IPS-18c (cell line): ENCODE measurements around the gene SPR.
"Not testable (repeated sequence)": the region's sequence is repeated elsewhere in the genome, so short reads cannot be mapped to it uniquely, and the experiment has no call there.

Experiments
- H3K4me3 ChIP-seq: 2 replicates; pipeline ENCODE4 v1.7.0; 2013; ENCODE audit warnings: low read depth, mild to moderate bottlenecking, low read length, moderate library complexity; ENCODE audit not compliant: insufficient read depth
- H3K9me3 ChIP-seq: one replicate; pipeline ENCODE4 v1.6.1; 2013; ENCODE audit warnings: mild to moderate bottlenecking, low read length, moderate library complexity; ENCODE audit not compliant: control insufficient read depth, insufficient read depth

The SPR gene

DNA sequence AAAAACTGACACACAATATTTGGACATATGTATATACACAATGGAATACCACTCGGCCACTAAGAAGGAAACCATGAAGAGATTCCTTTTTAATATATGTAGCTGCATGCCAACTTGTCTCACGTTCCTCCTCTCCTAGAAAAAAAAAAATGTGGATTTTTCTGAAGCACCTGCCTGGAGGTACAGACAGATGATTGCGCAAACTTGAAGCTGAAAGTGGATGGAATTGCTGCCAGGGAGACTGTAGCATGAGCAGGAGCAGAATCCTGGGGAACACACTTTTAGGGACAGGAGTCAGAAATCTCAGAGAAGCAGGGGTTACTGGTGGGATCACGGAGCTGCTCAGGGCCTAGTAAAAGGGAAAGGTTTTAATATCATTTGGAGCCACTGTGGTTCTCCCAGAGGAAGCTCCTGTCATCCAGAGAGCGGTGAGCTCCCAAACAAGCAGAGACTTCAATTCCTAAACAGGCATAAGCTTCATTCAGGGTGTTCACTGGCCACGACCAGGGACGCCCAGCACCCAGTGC lies 640 bp upstream of the SPR start:
- Histone ChIP-seq H3K9me3 (no peaks in the 10 kb centered on the region), H3K4me3 (peak overlapping the region; percentile 73)

GRCh38 chr2:72887740-72888437 lies 681 bp downstream of the SPR start:
- Histone ChIP-seq H3K4me3 (peak overlapping the region; percentile 73), H3K9me3 (no peaks in the 10 kb centered on the region)

DNA sequence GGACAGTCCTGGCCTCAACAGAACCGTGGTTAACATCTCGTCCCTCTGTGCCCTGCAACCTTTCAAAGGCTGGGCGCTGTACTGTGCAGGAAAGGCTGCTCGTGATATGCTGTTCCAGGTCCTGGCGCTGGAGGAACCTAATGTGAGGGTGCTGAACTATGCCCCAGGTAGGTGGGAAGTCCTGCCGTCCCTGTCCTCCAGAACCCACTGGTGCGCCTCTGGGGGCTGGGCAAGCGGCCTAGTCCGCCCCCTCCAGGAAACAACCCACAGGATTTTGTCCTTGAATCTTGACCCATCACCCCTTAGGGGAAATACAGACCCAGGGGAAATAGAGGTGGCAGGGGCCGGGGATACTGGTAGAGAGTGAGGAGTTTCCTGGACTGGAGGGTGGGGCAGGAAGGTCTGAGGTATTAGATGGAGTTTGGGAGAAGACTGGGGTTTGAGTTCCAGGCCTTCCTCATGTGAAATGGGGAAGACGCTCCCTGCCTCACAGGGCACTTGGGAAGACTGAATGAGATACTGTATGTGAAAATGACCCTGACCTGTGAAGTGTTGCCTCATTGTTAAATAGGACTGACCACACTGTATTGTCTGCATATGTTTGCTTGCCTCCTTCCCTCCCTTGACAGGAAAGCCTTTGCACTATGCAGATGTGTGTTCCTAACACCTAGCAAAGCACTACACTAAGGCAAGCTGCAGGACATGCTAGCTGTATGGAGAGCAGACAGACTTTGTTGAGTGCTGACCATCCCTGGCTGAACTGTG lies 1.4 kb downstream of the SPR start:
- no peaks in the 10 kb centered on the region for H3K9me3 ChIP-seq
- H3K4me3 ChIP-seq: no peak overlapping the region

GRCh38 chr2:72889991-72890390 lies 2.8 kb downstream of the SPR start:
- H3K9me3 ChIP-seq: no peaks in the 10 kb centered on the region
- no peak overlapping the region for H3K4me3 ChIP-seq

DNA sequence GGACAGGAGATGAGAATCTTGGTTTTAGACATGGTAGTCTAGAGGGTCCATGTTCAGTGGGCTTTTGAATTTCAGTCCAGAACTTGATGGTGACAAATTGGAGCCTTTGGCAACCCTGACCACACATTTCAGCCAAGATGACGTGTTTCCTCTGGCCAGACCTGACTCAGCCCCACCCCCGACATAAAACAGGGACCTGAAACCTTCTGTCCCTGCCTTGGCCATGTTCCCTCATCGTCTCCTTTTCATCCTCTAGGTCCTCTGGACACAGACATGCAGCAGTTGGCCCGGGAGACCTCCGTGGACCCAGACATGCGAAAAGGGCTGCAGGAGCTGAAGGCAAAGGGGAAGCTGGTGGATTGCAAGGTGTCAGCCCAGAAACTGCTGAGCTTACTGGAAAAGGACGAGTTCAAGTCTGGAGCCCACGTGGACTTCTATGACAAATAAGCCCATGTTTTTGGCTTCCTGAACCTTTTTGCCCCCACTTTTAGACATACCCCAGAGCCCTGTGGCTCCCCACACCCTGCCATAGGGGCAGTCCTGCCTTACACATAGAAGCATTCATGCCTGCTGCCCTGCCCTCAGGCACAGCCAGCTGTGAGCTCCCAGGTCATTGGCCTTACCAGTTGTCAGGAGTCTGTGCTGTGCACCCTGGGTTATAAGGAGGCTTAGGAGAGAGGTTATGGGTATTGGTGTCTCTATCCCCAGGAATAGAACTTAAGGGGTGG lies 4.0 kb downstream of the SPR start:
- Histone ChIP-seq H3K9me3 (no peaks in the 10 kb centered on the region), H3K4me3 (no peak overlapping the region)

DNA sequence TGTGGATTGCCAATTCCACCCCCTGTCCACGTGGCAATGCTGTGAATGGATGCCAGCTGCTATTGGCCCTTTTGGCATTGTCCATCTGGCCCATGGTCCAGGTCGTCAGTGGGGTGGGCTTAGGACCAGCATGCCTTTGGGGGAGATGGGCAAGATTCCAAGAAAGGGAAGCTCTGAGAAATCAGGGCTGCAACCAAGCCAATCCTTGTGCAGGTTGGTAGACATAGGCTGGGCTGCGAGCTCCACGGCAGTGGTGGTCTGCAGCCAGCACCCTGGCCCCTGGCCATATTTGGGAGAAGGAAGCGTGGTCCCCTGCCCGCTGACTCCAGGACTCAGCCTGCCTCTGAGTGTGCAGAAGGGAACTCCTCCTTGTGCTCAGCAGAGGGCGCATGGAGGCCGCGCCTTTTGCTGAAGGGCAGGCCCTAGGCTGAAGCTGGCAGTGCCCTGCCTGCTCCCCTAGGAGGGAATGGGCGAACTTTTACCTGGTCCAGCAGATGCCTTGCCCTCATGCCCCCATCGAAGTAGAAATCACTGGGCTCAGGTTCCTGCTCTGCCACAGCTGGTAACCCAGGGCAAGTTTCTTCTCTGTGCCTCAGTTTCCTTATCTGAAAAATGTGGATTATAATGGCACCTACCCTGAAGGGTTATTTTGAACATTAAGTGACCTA lies 5.4 kb downstream of the SPR start:
- no peaks in the 10 kb centered on the region for H3K9me3 ChIP-seq
- no peak overlapping the region for H3K4me3 ChIP-seq

- Histone ChIP-seq H3K4me3 (no peak overlapping the region), H3K9me3 (no peaks in the 10 kb centered on the region)
Observed at GRCh38 chr2:72893594-72894319, 6.5 kb downstream of the SPR start.

DNA sequence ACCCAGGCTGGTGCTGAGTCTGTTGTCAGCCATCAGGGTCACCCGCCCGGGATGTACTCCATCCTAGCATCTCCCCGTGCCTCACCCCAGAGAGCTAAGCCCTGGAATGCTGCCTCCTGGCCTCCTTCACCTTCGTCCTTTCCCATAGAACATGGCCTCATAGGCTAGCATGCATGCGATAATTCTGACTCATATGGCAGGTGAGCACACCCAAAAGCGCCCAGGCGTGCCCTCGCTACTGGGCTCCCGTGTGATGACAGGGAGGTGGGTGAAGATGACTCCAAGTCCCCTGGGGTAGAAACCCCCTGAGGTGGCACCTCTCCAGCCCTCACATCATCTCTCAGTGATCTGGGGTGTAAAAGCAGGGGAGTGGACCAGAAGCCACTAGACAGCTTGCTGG lies 7.3 kb downstream of the SPR start:
- H3K4me3 ChIP-seq: no peak overlapping the region

DNA sequence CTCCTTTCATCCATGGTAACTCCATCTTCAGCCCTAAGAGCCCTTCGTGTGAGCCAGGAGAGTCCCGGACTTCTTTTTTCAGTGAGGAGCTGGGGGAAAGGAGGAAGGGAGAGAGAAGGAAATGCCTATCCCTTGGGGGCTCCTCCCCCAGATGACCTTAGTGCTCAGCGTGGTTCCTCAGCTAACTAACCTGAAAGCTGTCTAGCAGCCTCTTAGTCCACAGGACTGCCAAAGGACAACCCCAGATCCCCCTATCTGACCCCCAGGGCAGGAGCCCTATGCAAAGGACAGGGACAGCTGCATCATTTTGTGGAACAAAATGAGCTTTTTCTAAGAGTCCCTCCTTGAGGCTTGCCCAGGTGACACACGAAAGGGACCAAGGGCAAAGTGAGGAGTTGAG lies 7.9 kb downstream of the SPR start:
- Histone ChIP-seq H3K4me3 (no peak overlapping the region), H3K9me3 (no peaks in the 10 kb centered on the region)

More for the DNA sequence above, 7.3 kb downstream of the SPR start:
- no peaks in the 10 kb centered on the region for H3K9me3 ChIP-seq

GRCh38 chr2:72895759-72896281 lies 8.6 kb downstream of the SPR start:
- Histone ChIP-seq H3K9me3 (no peaks in the 10 kb centered on the region), H3K4me3 (no peak overlapping the region; the same call in 1 of the 2 replicates)

DNA sequence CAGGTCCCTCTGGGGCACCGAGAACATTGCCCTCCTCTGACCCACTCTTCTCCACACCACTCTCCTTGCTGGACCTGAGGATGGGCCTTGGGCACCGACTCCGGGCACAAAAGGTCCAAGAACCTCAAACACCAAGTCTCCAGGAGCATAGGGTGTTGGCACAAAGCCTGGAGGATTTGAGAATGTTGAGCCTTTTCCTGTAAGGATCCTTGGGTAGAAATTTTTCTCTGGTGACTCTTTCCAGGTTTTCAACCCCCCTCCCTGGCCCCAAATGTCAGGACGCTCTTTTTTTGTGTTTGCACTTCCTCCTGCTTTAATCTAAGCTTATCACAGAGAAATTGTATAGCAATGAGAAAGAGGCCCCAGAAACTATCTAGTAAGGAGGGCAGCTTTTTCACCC lies 9.2 kb downstream of the SPR start:
- Histone ChIP-seq H3K9me3 (no peaks in the 10 kb centered on the region), H3K4me3 (no peak overlapping the region)

GRCh38 chr2:72897785-72898584 lies 10.8 kb downstream of the SPR start:
- no peaks in the 10 kb centered on the region for H3K9me3 ChIP-seq
- no peak overlapping the region for H3K4me3 ChIP-seq

DNA sequence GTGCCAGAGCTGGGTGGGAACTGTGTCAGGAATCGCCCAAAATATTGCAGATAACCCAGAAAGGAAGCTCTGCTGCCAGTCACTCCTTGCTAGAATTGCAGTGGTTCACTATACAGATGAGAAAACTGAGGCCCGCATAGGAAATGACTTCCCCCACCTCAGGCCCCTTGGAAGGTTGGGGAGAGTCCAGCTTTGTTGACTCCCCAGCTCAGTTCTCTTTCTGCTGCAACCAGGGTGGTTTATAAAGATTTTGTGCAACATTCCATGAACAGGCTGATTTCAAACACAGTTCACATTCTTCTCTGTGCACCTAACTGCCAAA lies 11.3 kb downstream of the SPR start:
- Histone ChIP-seq H3K4me3 (no peak overlapping the region), H3K9me3 (no peaks in the 10 kb centered on the region)

GRCh38 chr2:72900191-72900825 lies 13.1 kb downstream of the SPR start:
- Histone ChIP-seq H3K4me3 (no peak overlapping the region), H3K9me3 (no peaks in the 10 kb centered on the region)

- Histone ChIP-seq H3K4me3 (no peak overlapping the region), H3K9me3 (no peaks in the 10 kb centered on the region)
Observed at GRCh38 chr2:72901426-72901825, 14.2 kb downstream of the SPR start.

GRCh38 chr2:72907369-72907768 lies 20.2 kb downstream of the SPR start:
- not testable (repeated sequence) for H3K9me3 ChIP-seq, H3K4me3 ChIP-seq
